H1 (cell line): ENCODE results near the gene LMX1B. TPM values are rescaled to one million over a fixed set of nuclear protein-coding genes. Genes with fewer than 3 reads are reported as not detected.

Source experiments
- KDM4A ChIP-seq: IDR thresholded peaks from one replicate; pipeline ENCODE4 v1.7.1; 2012; ENCODE audit warnings: low read depth, mild to moderate bottlenecking, moderate library complexity, low read length, inconsistent platforms; ENCODE audit not compliant: severe bottlenecking
- SIRT6 ChIP-seq: IDR thresholded peaks from one replicate; pipeline ENCODE4 v1.7.1; 2012; ENCODE audit warnings: low read length, inconsistent platforms
- polyA plus RNA-seq, 7 experiments: library from polyadenylated mRNA; depleted of rRNA in 3 of 7; stranded (reverse) in 5 of 7; unstranded in 2 of 7; fragments of >200 nt in 5 of 7; fragments of 200-250 nt in 2 of 7; gene quantifications; 1 replicate in 5 of 7; 2 replicates in 1 of 7; 4 replicates in 1 of 7; pipeline versions ENCODE4 v1.2.1 to v1.2.3, GENCODE V29; 2011 to 2013; ENCODE audit warnings: missing spikeins in 2 of 7, mixed read lengths in 2 of 7
- total RNA-seq: library from RNA; stranded (reverse); fragmentation: NEBNext Ultra II Directional; extraction: Animal tissue kit (Norgen Biotek cat#: 25700); gene quantifications from 2 replicates; pipeline ENCODE4 v1.2.1, GENCODE V29; 2021

Gene LMX1B
- total and polyA plus RNA-seq, 2 of the 8 experiments (the other 6 are each of a cell fraction or from before 2014, with no cell fraction given) = 0.09 to 0.37 TPM

DNA sequence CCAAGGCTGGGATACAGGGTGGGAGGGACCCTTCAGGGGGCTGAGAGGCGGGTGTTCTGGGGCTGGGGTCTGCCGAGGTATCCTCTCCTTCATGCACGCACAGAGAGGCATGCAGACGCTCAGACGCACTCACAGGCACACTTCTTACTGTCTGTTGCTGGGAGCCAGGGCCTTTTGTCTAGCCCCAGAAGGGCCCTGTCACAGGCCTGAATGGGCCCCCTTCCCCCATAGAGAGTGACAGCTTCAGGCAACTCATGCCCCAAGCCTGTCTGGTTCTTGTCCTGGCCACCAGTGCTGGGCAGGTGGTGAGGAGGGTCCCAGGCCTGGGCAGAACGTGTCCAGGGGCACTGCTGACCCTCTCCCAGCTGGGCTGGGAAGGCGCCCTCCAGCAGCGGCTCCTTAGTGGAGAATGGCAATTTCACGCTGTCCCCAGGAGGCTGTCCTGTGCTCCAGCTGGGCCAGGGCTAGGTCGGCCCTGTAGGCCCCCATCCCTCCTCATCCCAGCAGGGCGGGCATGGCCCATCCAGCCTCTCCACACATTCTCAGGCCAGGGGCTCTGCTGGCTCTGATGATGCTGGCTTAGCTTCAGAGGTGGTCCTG lies 45.3 kb downstream of the LMX1B start (continued):
- TF ChIP-seq KDM4A (no peak), SIRT6 (no peak)
